HL-60 (cell line): ENCODE measurements around the gene ZFYVE28.

Experiments
- CTCF ChIP-seq: IDR thresholded peaks from one replicate; pipeline ENCODE4 v1.5.1; 2011; ENCODE audit warnings: low read length, control low read depth, inconsistent platforms; ENCODE audit not compliant: insufficient read depth
- GABPA ChIP-seq: IDR thresholded peaks from 2 replicates; pipeline ENCODE4 v1.6.1; 2012; ENCODE audit warnings: low read depth
- POLR2AphosphoS5 ChIP-seq: IDR thresholded peaks from 2 replicates; pipeline ENCODE4 v1.6.1; 2012; ENCODE audit warnings: low read depth
- REST ChIP-seq: IDR thresholded peaks from 2 replicates; pipeline ENCODE4 v1.6.1; 2012; ENCODE audit warnings: low read depth; ENCODE audit not compliant: insufficient replicate concordance

GRCh38 chr4:2375427-2375826 is 43.0 kb downstream of the ZFYVE28 start:
- TF ChIP-seq CTCF (no peak), REST (no peak), POLR2AphosphoS5 (no peak), GABPA (no peak)
